Stimulated activated CD4-positive, alpha-beta T cell treated with anti-CD3 and anti-CD28 coated beads, Interleukin-2, amount 100 ng/mL, for 24 hours (primary cell): ENCODE results near the gene ARHGEF16.
A peak's percentile ranks its signal among the peaks of the same experiment; 100 is the strongest.

Experiments
- DNase-seq, 2 donors: peaks; one replicate each; pipeline ENCODE4 v3.0.0-alpha.2; 2020

ARHGEF16 gene

GRCh38 chr1:3483801-3484444, 29.5 kb downstream of the ARHGEF16 start:
- peak; percentile 58 to 62 for DNase-seq

GRCh38 chr1:3485016-3485415, 30.6 kb downstream of the ARHGEF16 start:
- DNase-seq, result no peak

- no peak for DNase-seq
These were observed 34.0 kb downstream of the ARHGEF16 start for GRCh38 chr1:3488432-3488831.

GRCh38 chr1:3490046-3490745, 35.7 kb downstream of the ARHGEF16 start:
- DNase-seq, result no peak

- peak; percentile 90 to 91 for DNase-seq
These were observed 37.1 kb downstream of the ARHGEF16 start for GRCh38 chr1:3491291-3492246.

- DNase-seq, result no peak
These were observed 38.2 kb downstream of the ARHGEF16 start for GRCh38 chr1:3492545-3493246.

- DNase-seq, result no peak
These were observed 40.1 kb downstream of the ARHGEF16 start for GRCh38 chr1:3494321-3495308.

- no peak for DNase-seq
These were observed 41.6 kb downstream of the ARHGEF16 start for GRCh38 chr1:3495776-3496745.

GRCh38 chr1:3496916-3497315, 42.5 kb downstream of the ARHGEF16 start:
- no peak for DNase-seq

- DNase-seq, result no peak
These were observed 43.1 kb downstream of the ARHGEF16 start for GRCh38 chr1:3497521-3497920.

GRCh38 chr1:3498246-3498930, 43.9 kb downstream of the ARHGEF16 start:
- no peak for DNase-seq

GRCh38 chr1:3498986-3499385, 44.5 kb downstream of the ARHGEF16 start:
- no peak for DNase-seq

- DNase-seq, result no peak
These were observed 45.1 kb downstream of the ARHGEF16 start for GRCh38 chr1:3499611-3500010.

- DNase-seq, result no peak
These were observed 45.9 kb downstream of the ARHGEF16 start for GRCh38 chr1:3500265-3500835.

GRCh38 chr1:3501437-3501836, 47.0 kb downstream of the ARHGEF16 start:
- DNase-seq, result no peak

- DNase-seq, result peak in 1 of 2 donors; percentile 38
These were observed 47.6 kb downstream of the ARHGEF16 start for GRCh38 chr1:3501856-3502640.

GRCh38 chr1:3502641-3503524, 48.4 kb downstream of the ARHGEF16 start:
- no peak for DNase-seq
